Amygdala (tissue), 56 donors: ENCODE data around the gene CNOT6.
A peak's percentile ranks its signal among the peaks of the same experiment; 100 is the strongest.
"Not testable (repeated sequence)": the region's sequence is repeated elsewhere in the genome, so short reads cannot be mapped to it uniquely, and the experiment has no call there.

Experiments
- DNase-seq, 56 donors: peaks; one replicate each; lab custom pipeline; 2025; lab: John Stamatoyannopoulos, UW

CNOT6 gene

GRCh38 chr5:180494060-180494509 is at the start of gene CNOT6:
TSS of gene CNOT6 (plus strand) at chr5:180494379. CDS start at chr5:180529277, 34,898 bp downstream.
- peak; percentile 21 to 96 (median 86) for DNase-seq

- no peak for DNase-seq
Observed at GRCh38 chr5:180454752-180455151, 39.4 kb upstream of the CNOT6 start.

GRCh38 chr5:180455872-180456271 is 38.3 kb upstream of the CNOT6 start:
- DNase-seq: no peak

DNA sequence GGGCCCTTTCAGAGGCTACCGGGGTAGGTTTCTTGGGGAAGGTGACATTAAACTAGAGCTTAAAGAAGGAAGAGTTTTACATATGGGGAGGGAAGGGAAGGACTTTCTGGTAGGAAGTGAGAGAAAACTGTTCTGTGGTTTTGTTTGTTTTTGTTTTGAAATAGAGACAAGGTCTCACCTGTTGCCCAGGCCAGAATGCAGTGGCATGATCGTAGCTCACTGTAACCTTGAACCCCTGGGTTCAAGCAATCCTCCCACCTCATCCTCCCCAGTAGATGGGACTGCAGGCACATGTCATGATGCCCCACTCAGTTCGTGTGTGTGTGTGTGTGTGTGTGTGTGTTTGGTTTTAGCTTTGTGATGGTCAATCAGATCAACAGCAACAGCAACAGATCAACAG is 37.4 kb upstream of the CNOT6 start:
- DNase-seq: no peak

DNA sequence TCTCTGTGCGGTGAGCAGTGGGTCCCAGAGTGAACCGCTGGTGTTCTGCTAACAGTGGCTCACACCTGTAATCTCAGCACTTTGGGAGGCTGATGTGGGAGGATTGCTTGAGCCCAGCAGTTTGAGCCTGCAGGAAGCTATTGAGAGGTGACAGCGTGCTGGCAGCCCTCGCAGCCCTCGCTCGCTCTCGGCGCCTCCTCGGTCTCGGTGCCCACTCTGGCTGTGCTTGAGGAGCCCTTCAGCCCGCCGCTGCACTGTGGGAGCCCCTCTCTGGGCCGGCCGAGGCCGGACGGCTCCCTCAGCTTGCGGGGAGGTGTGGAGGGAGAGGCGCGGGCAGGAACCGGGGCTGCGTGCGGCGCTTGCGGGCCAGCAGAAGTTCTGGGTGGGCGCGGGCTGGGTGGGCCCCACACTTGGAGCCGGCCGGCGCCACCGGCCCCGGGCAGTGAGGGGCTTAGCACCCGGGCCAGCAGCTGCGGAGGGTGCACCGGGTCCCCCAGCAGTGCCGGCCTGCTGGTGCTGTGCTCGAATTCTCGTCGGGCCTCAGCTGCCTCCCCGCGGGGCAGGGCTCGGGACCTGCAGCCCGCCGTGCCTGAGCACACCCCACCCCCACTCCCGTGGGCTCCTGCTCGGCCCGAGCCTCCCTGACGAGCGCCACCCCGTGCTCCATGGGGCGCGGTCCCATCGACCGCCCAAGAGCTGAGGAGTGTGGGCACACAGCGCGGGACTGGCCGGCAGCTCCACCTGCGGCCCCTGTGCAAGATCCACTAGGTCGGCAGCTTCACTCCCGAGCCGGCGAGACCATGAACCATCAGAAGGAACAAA is 35.1 kb upstream of the CNOT6 start:
- DNase-seq: not testable (repeated sequence)

- DNase-seq: not testable (repeated sequence)
Observed at GRCh38 chr5:180459674-180460142, 34.5 kb upstream of the CNOT6 start.

GRCh38 chr5:180460834-180461233 is 33.3 kb upstream of the CNOT6 start:
- DNase-seq: no peak

GRCh38 chr5:180461303-180461702 is 32.9 kb upstream of the CNOT6 start:
- DNase-seq: no peak

DNA sequence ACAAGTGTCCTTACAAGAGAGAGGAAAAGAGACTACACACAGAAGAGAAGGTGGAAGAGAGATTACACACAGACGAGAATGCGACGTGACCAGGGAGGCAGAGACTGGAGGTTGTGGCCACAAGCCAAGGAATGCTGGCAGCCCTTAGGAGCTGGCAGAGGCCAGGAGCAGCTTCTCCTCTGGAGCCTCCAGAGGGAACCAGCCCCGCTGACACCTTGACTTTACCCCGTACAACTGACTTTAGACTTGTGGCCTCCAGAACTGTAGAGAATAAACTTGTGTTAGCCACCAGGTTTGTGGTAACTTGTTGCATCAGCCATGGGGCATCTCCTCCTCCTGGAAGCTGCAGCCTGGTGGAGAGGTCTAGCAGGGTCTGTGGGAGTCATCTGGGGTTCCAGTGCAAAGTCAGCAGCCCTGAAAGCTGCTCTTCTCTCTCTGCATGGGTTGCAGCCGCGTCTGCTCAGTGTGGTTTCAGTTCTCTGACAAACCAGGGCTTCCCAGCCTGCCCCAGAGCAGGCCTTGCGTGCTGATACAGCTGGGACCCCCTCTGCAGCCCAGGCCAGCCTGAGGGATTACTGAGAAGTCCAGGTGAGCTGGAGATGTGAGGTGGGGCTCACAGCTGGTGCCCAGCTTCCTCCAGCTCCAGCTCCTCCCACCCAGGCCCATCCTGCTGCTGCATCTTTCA is 30.8 kb upstream of the CNOT6 start:
- DNase-seq: no peak

DNA sequence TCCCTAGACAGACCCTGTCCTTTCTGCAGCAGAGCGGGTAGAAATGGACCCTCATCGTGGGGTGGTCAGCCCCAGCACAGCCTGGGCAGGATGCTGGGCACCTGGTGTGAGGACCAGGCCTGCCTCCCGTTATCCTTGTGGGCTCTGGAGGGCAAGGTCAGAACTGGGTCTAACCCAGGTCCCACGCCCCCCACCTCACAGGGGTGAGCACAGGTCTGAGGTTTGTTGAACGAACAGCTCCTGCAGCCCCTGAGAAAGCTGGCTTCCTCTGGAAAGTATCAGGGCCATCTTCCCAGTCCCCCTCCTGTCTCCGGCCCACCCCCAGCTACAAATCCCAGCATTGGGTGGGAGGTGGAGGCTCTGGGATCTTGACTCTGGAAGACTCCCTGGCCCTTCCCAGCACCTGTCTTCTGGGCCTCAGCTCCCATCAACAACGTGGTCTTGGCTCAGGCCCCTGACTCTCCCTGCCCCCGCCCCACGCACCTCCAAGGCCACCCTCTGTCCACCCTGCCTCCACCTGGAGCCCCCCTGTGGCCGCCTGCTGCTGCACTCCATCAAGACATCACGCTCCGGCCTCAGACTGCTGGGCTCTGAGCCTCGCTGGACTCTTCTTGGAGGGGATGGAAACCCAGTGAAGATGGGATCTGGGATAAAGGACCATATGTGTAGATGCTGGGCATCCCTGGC is 30.1 kb upstream of the CNOT6 start:
- DNase-seq: no peak

GRCh38 chr5:180464603-180464970 is 29.6 kb upstream of the CNOT6 start:
- DNase-seq: no peak

GRCh38 chr5:180465052-180465451 is 29.1 kb upstream of the CNOT6 start:
- DNase-seq: not testable (repeated sequence)

DNA sequence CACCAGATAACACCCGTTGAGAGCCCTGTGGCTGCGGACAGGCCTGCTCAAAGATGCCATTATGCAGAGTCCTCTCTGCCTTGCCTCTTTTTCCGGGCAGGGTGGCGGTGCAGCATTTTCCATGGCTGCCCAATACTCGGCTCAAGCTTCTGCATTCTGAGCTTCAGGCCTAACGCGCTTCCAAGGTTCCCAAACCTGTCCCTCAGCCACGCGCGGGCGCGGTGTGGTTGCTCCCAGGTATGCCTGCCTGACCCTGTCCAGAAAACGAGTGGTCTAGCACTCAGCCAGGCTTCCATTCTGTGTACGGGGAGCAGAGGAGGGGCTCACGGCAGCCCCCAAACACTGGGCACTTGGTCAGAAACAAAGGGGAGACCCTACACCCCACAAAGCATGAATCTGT is 27.9 kb upstream of the CNOT6 start:
- DNase-seq: no peak

GRCh38 chr5:180467028-180467975 is 26.9 kb upstream of the CNOT6 start:
- DNase-seq: no peak

DNA sequence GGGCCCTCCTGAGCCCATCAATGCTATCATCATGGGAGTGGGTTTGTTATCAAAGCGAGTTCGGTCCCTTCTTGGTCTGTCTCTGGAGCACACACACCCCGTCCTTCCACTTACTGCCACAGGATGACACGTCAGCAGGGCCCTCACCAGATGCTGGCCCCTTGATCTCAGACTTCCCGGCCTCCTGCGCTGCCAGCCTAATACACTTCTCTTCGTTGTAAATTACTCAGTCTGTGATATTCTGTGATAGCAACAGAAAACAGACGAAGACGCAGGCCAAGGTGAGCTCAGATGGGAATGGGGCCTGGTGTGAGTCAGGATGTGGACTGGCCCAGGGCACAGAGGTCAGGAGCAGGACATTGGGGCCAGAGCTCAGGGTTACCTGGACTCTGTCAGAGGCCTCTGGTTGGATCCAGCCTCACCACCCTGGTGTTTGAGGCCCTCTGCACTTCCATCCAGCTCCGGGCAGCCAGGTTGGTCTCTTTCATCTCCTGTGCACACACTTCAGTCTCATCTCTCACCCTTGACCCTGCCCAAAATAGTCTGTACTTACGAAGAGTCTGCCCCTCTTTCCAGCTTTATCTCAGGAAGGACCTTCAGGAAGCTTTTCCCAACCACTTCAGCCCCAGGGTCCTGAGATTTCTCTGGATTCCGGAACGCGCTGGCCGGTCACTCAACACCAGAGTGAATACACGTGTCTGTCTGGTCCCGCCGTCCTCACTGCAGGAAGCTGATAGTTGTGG is 26.0 kb upstream of the CNOT6 start:
- DNase-seq: no peak

DNA sequence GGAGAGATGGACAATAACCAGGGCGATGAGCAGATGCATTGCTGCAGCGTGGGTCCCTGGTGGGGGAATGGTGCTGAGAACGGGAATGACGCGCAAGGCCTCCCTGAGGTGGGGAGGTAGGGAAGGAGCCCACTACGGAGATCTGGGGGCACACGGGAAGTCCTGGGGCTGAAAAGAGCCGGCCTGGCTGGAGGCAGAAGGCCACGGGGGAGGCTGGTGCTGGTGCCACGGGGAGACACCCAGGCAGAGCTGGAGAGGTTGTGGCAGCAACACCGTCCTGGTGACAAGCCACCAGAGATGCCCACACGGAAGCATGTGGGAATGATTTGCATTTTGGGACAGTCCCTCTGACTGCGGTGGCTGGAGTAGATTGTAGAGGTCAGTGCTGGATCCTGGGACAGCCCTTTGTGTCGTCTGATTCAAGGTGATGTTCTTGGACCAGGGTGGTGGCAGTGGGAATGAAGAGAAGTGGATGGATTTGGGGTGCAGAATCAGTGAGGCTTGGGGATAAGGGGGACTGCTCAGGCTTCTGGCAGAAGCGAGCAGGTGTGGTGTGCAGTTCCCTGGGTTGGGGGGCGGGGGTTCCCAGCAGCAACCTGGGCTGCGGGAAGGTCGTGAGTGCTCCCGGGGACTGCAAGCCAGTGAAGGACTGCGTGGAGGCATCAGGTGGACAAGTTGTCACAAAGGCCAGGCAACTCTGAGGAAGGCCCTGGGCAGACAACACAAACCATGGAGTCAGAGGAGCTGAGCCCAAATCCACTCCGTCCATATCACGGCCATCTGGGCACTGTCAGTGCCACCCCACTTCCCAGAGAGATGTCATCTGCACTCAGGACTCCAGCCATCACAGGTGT is 25.2 kb upstream of the CNOT6 start:
- DNase-seq: no peak

GRCh38 chr5:180469586-180469865 is 24.7 kb upstream of the CNOT6 start:
- DNase-seq: no peak

DNA sequence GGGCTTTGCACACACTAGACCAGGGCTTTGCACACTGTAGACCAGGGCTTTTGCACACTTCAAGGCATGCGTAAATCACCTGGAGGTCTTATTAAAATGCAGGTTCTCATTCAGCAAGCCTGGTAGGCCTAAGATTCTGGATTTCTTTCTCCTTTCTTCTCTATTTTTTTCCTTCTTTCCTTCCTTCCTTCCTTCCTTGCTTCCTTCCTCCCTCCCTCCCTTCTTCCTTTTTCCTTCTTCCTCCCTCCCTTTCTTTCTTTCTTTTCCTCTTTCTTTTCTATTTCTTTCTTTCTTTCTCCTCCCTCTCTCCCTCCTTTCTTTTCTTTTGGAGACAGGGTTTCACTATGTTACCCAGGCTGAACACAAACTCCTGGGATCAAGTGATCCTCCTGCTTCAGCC is 24.3 kb upstream of the CNOT6 start:
- DNase-seq: no peak

DNA sequence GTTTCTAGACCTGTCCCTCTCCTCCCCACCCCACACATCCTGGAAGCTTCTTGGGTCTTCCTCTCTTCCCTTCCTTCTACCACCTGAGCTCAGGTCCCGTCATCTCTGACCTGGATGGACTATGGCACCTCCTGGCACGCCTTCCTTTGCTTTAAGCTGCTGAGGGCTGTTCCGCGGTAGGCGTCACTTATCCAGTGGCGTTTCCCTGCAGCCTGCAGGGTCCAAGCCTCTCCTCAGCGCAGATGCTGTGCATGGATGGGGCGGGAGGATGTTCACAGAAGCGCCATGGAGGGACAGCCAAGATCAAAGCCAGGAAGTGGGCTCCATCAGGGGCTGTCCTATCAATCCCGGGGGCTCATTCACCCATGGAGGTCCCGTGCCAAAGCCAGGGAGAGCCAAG is 23.8 kb upstream of the CNOT6 start:
- DNase-seq: no peak
